ENCODE results near the gene DAPK2.
A peak's percentile ranks its signal among the peaks of the same experiment; 100 is the strongest.

The DAPK2 gene

GRCh38 chr15:64035525-64035924, 10.8 kb downstream of the DAPK2 start:
- Histone ChIP-seq H3K18ac (ENCODE audit: low read depth in 1 of 2, low read length in 2 of 2) (no peak overlapping the region), H3K14ac (ENCODE audit: low read length in 2 of 2) (no peak overlapping the region), H3K4me1 (ENCODE audit: control insufficient read depth, insufficient read depth, low read depth, low read length) (no peaks in the 10 kb centered on the region), H3K27me3 (ENCODE audit: control insufficient read depth in 1 of 2, insufficient read depth in 1 of 2, low read length in 2 of 2) (peaks cover 0 to 19% of the 10 kb centered on the region in 2 experiments), H2BK15ac (ENCODE audit: low read depth, poor library complexity, severe bottlenecking) (no peak overlapping the region), H4K8ac (ENCODE audit: low read length) (no peak overlapping the region), H3K36me3 (ENCODE audit: control insufficient read depth in 1 of 2, insufficient read depth in 2 of 2, low read depth in 1 of 2, low read length in 2 of 2) (peaks cover 11 to 35% of the 10 kb centered on the region in 2 experiments), H4K91ac (ENCODE audit: low read length) (no peak overlapping the region), H3K23ac (ENCODE audit: low read length in 2 of 2) (no peak overlapping the region), H2BK12ac (ENCODE audit: low read length in 2 of 2) (peak overlapping the region in 1 of 2 experiments; percentile 4), H2AK5ac (ENCODE audit: low read length, severe bottlenecking) (no peak overlapping the region), H3K9me3 (ENCODE audit: control insufficient read depth, low read length) (no peaks in the 10 kb centered on the region), H3K4me3 (ENCODE audit: insufficient read depth in 1 of 2, low read depth in 1 of 2, low read length in 2 of 2) (no peak overlapping the region), H3K4ac (ENCODE audit: low read depth in 1 of 2, low read length in 2 of 2) (no peak overlapping the region), H3K79me1 (replicated peaks; ENCODE audit: low read length, poor library complexity, severe bottlenecking) (no peaks in the 10 kb centered on the region), H2BK120ac (ENCODE audit: low read depth, low read length) (no peak overlapping the region), H3K27ac (ENCODE audit: low read length, poor library complexity, severe bottlenecking) (no peak overlapping the region), H3K4me2 (ENCODE audit: low read length, poor library complexity, severe bottlenecking) (no peak overlapping the region), H2AFZ (ENCODE audit: low read depth, low read length) (no peak overlapping the region), H2BK5ac (ENCODE audit: low read depth, low read length, poor library complexity, severe bottlenecking) (no peak overlapping the region), H3K9ac (ENCODE audit: low read length) (no peak overlapping the region)
- 95% methylated on average over 1 of the region's 1 CpG for WGBS
- no peak for DNase-seq

- Histone ChIP-seq H2BK12ac (ENCODE audit: low read length in 2 of 2) (no peak overlapping the region), H3K9me3 (ENCODE audit: control insufficient read depth, low read length) (no peaks in the 10 kb centered on the region), H3K27ac (ENCODE audit: low read length, poor library complexity, severe bottlenecking) (no peak overlapping the region), H3K79me1 (replicated peaks; ENCODE audit: low read length, poor library complexity, severe bottlenecking) (no peaks in the 10 kb centered on the region), H2BK15ac (ENCODE audit: low read depth, poor library complexity, severe bottlenecking) (no peak overlapping the region), H4K91ac (ENCODE audit: low read length) (no peak overlapping the region), H3K4me1 (ENCODE audit: control insufficient read depth, insufficient read depth, low read depth, low read length) (no peaks in the 10 kb centered on the region), H2AFZ (ENCODE audit: low read depth, low read length) (no peak overlapping the region), H3K14ac (ENCODE audit: low read length in 2 of 2) (no peak overlapping the region), H3K4me2 (ENCODE audit: low read length, poor library complexity, severe bottlenecking) (no peak overlapping the region), H2BK5ac (ENCODE audit: low read depth, low read length, poor library complexity, severe bottlenecking) (no peak overlapping the region), H3K4ac (ENCODE audit: low read depth in 1 of 2, low read length in 2 of 2) (no peak overlapping the region), H4K8ac (ENCODE audit: low read length) (no peak overlapping the region), H3K4me3 (ENCODE audit: insufficient read depth in 1 of 2, low read depth in 1 of 2, low read length in 2 of 2) (no peak overlapping the region), H3K23ac (ENCODE audit: low read length in 2 of 2) (no peak overlapping the region), H3K9ac (ENCODE audit: low read length) (no peak overlapping the region), H2AK5ac (ENCODE audit: low read length, severe bottlenecking) (no peak overlapping the region), H3K18ac (ENCODE audit: low read depth in 1 of 2, low read length in 2 of 2) (no peak overlapping the region), H2BK120ac (ENCODE audit: low read depth, low read length) (no peak overlapping the region), H3K36me3 (ENCODE audit: control insufficient read depth in 1 of 2, insufficient read depth in 2 of 2, low read depth in 1 of 2, low read length in 2 of 2) (peaks cover 11 to 34% of the 10 kb centered on the region in 2 experiments), H3K27me3 (ENCODE audit: control insufficient read depth in 1 of 2, insufficient read depth in 1 of 2, low read length in 2 of 2) (peaks cover 0 to 15% of the 10 kb centered on the region in 2 experiments)
- DNase-seq, result no peak
- WGBS, result no CpG with 5 or more reads among the region's 4 CpGs
Measured at GRCh38 chr15:64034519-64034918, 11.8 kb downstream of the DAPK2 start.

DNA sequence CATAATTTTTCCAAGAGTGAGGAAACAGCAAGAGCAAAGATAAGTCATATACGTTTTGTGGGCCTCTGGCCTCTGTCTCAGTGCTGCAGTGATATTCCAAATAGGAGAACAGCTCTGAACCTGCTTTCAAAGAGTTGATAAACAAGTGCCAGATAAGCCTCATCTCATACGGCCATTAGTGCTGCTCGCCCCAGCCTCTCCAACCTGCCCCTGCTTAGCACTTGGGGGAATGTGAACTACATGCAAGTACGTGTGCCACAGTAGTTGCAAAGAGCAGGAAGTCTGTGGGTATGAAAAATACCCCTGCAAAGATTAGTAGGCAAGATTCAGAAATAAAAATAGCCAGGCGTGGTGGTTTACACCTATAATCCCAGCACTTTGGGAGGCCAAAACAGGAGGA, 14.0 kb downstream of the DAPK2 start:
- no peak overlapping the region for H2AFZ ChIP-seq (ENCODE audit: low read depth, low read length)
- H2AK5ac ChIP-seq (ENCODE audit: low read length, severe bottlenecking), result no peak overlapping the region
- peaks cover 0 to under 1% of the 10 kb centered on the region in 2 experiments for H3K27me3 ChIP-seq (ENCODE audit: control insufficient read depth in 1 of 2, insufficient read depth in 1 of 2, low read length in 2 of 2)
- H2BK5ac ChIP-seq (ENCODE audit: low read depth, low read length, poor library complexity, severe bottlenecking), result no peak overlapping the region
- H3K14ac ChIP-seq (ENCODE audit: low read length in 2 of 2), result no peak overlapping the region
- no peak overlapping the region for H4K91ac ChIP-seq (ENCODE audit: low read length)
- H3K4me3 ChIP-seq (ENCODE audit: insufficient read depth in 1 of 2, low read depth in 1 of 2, low read length in 2 of 2), result no peak overlapping the region
- no peaks in the 10 kb centered on the region for H3K79me1 ChIP-seq (replicated peaks; ENCODE audit: low read length, poor library complexity, severe bottlenecking)
- H3K4me2 ChIP-seq (ENCODE audit: low read length, poor library complexity, severe bottlenecking), result no peak overlapping the region
- H2BK12ac ChIP-seq (ENCODE audit: low read length in 2 of 2), result no peak overlapping the region
- H3K4me1 ChIP-seq (ENCODE audit: control insufficient read depth, insufficient read depth, low read depth, low read length), result no peaks in the 10 kb centered on the region
- H2BK15ac ChIP-seq (ENCODE audit: low read depth, poor library complexity, severe bottlenecking), result no peak overlapping the region
- H3K36me3 ChIP-seq (ENCODE audit: control insufficient read depth in 1 of 2, insufficient read depth in 2 of 2, low read depth in 1 of 2, low read length in 2 of 2), result peaks cover 2 to 17% of the 10 kb centered on the region in 2 experiments
- no peak overlapping the region for H3K23ac ChIP-seq (ENCODE audit: low read length in 2 of 2)
- no peak overlapping the region for H3K18ac ChIP-seq (ENCODE audit: low read depth in 1 of 2, low read length in 2 of 2)
- H2BK120ac ChIP-seq (ENCODE audit: low read depth, low read length), result no peak overlapping the region
- no peaks in the 10 kb centered on the region for H3K9me3 ChIP-seq (ENCODE audit: control insufficient read depth, low read length)
- no peak overlapping the region for H3K27ac ChIP-seq (ENCODE audit: low read length, poor library complexity, severe bottlenecking)
- no peak for DNase-seq
- no peak overlapping the region for H3K4ac ChIP-seq (ENCODE audit: low read depth in 1 of 2, low read length in 2 of 2)
- no peak overlapping the region for H4K8ac ChIP-seq (ENCODE audit: low read length)
- H3K9ac ChIP-seq (ENCODE audit: low read length), result no peak overlapping the region
- 83% methylated on average over 5 of the region's 5 CpGs for WGBS

DNA sequence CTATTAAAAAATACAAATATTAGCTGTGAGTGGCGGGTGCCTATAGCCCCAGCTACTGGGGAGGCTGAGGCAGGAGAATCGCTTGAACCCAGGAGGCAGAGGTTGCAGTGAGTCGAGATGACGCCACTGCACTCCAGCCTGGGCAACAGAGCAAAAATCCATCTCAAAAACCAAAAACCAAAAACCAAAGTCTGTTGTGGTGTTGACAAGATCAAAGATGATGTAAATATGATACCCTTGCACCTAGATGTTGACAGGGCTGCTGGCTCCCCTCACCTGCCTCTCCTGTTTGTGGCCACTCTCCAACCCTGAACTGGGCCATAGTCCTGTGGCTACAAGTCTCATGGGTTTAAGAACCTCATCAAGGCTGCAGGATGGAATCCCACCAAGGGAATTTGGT, 16.2 kb downstream of the DAPK2 start:
- no peak overlapping the region for H4K8ac ChIP-seq (ENCODE audit: low read length)
- WGBS, result 92% methylated on average over 1 of the region's 4 CpGs
- DNase-seq, result no peak
- no peak overlapping the region for H3K4me3 ChIP-seq (ENCODE audit: insufficient read depth in 1 of 2, low read depth in 1 of 2, low read length in 2 of 2)
- H3K4me2 ChIP-seq (ENCODE audit: low read length, poor library complexity, severe bottlenecking), result no peak overlapping the region
- H3K14ac ChIP-seq (ENCODE audit: low read length in 2 of 2), result no peak overlapping the region
- H2BK5ac ChIP-seq (ENCODE audit: low read depth, low read length, poor library complexity, severe bottlenecking), result no peak overlapping the region
- H2BK15ac ChIP-seq (ENCODE audit: low read depth, poor library complexity, severe bottlenecking), result no peak overlapping the region
- H2BK12ac ChIP-seq (ENCODE audit: low read length in 2 of 2), result no peak overlapping the region
- H2BK120ac ChIP-seq (ENCODE audit: low read depth, low read length), result no peak overlapping the region
- no peak overlapping the region for H3K27ac ChIP-seq (ENCODE audit: low read length, poor library complexity, severe bottlenecking)
- H3K79me1 ChIP-seq (replicated peaks; ENCODE audit: low read length, poor library complexity, severe bottlenecking), result no peaks in the 10 kb centered on the region
- H3K9ac ChIP-seq (ENCODE audit: low read length), result no peak overlapping the region
- no peaks in the 10 kb centered on the region for H3K27me3 ChIP-seq (ENCODE audit: control insufficient read depth in 1 of 2, insufficient read depth in 1 of 2, low read length in 2 of 2)
- no peak overlapping the region for H3K4ac ChIP-seq (ENCODE audit: low read depth in 1 of 2, low read length in 2 of 2)
- H2AFZ ChIP-seq (ENCODE audit: low read depth, low read length), result no peak overlapping the region
- H3K18ac ChIP-seq (ENCODE audit: low read depth in 1 of 2, low read length in 2 of 2), result no peak overlapping the region
- H4K91ac ChIP-seq (ENCODE audit: low read length), result no peak overlapping the region
- H3K23ac ChIP-seq (ENCODE audit: low read length in 2 of 2), result no peak overlapping the region
- H3K4me1 ChIP-seq (ENCODE audit: control insufficient read depth, insufficient read depth, low read depth, low read length), result no peaks in the 10 kb centered on the region
- H3K9me3 ChIP-seq (ENCODE audit: control insufficient read depth, low read length), result no peaks in the 10 kb centered on the region
- peaks cover 0 to 6% of the 10 kb centered on the region in 2 experiments for H3K36me3 ChIP-seq (ENCODE audit: control insufficient read depth in 1 of 2, insufficient read depth in 2 of 2, low read depth in 1 of 2, low read length in 2 of 2)
- H2AK5ac ChIP-seq (ENCODE audit: low read length, severe bottlenecking), result no peak overlapping the region
